IMR-90 (cell line): ENCODE results near the gene GPR158. TPM values are rescaled to one million over a fixed set of nuclear protein-coding genes. Genes with fewer than 3 reads are reported as not detected.

Experiments used
- ATAC-seq: fragments of 200-7000 bp; cut with Tn5 transposase; 2 replicates; pipeline ENCODE4 v1.9.1; 2020; ENCODE audit warnings: low read depth, mild to moderate bottlenecking, moderate library complexity
- BruUV-seq: library from RNA; stranded (reverse); fragments of 400-500 nt; replicated peaks from 2 replicates; lab custom pipeline; 2021; lab: Mats Ljungman, UMichigan
- CTCF ChIA-PET: fragments of 300-600 bp; formaldehyde crosslinking; extraction: SDS; loops from one replicate; lab custom pipeline; 2021; ENCODE audit warnings: antibody characterized with exemption; lab: Yijun Ruan, JAX
- POLR2A ChIA-PET: fragments of 300-600 bp; sonication (Branson Sonifier 250); formaldehyde crosslinking; loops from one replicate; lab custom pipeline; 2022; ENCODE audit warnings: antibody characterized with exemption; ENCODE audit not compliant: unreplicated experiment; lab: Charles Lee
- DNase-seq: peaks from one replicate; pipeline ENCODE4 v3.0.0; 2013
- H2AFZ ChIP-seq: replicated peaks from 2 replicates; pipeline ENCODE3; 2013; ENCODE audit warnings: low read length, mild to moderate bottlenecking; ENCODE audit not compliant: poor library complexity
- H2AK5ac ChIP-seq: 2 replicates; pipeline ENCODE4 v1.6.1; 2013; ENCODE audit warnings: low read depth, low read length, inconsistent platforms
- H2AK9ac ChIP-seq: replicated peaks from 2 replicates; pipeline ENCODE3; 2013; ENCODE audit warnings: mild to moderate bottlenecking, low read depth, low read length, moderate library complexity; ENCODE audit not compliant: poor library complexity
- H2BK120ac ChIP-seq: 2 replicates; pipeline ENCODE4 v1.6.1; 2013; ENCODE audit warnings: low read depth, low read length, inconsistent platforms
- H2BK15ac ChIP-seq: 3 replicates; pipeline ENCODE4 v1.6.1; 2013; ENCODE audit warnings: low read depth, low read length, inconsistent platforms
- H2BK20ac ChIP-seq: 2 replicates; pipeline ENCODE4 v1.6.1; 2013; ENCODE audit warnings: low read depth, mild to moderate bottlenecking, inconsistent platforms, low read length, moderate library complexity
- H2BK5ac ChIP-seq: 2 replicates; pipeline ENCODE4 v1.6.1; 2013; ENCODE audit warnings: mild to moderate bottlenecking, low read depth, low read length, inconsistent platforms; ENCODE audit not compliant: poor library complexity, severe bottlenecking
- H3K14ac ChIP-seq: replicated peaks from 2 replicates; pipeline ENCODE4 v1.6.1; 2013; ENCODE audit warnings: low read depth, low read length, inconsistent platforms
- H3K18ac ChIP-seq: 2 replicates; pipeline ENCODE4 v1.6.1; 2013; ENCODE audit warnings: low read depth, low read length, control low read depth
- H3K23ac ChIP-seq: 2 replicates; pipeline ENCODE4 v1.6.1; 2013; ENCODE audit warnings: low read depth, low read length, inconsistent platforms
- H3K27ac ChIP-seq: 2 replicates; pipeline ENCODE4 v1.5.1; 2013; ENCODE audit warnings: mild to moderate bottlenecking, control low read depth, low read length; ENCODE audit not compliant: insufficient read depth
- H3K27me3 ChIP-seq: 2 replicates; pipeline ENCODE4 v1.6.1; 2013; ENCODE audit warnings: low read length; ENCODE audit not compliant: control insufficient read depth, insufficient read depth
- H3K36me3 ChIP-seq: 2 replicates; pipeline ENCODE4 v1.6.1; 2013; ENCODE audit warnings: low read length, mixed read lengths; ENCODE audit not compliant: control insufficient read depth, insufficient read depth
- H3K4ac ChIP-seq: 2 replicates; pipeline ENCODE4 v1.6.1; 2013; ENCODE audit warnings: low read depth, low read length, inconsistent platforms
- H3K4me1 ChIP-seq: 2 replicates; pipeline ENCODE4 v1.6.1; 2013; ENCODE audit warnings: low read length, mixed read lengths; ENCODE audit not compliant: control insufficient read depth, insufficient read depth
- H3K4me2 ChIP-seq: 2 replicates; pipeline ENCODE4 v1.6.1; 2013; ENCODE audit warnings: low read depth, mild to moderate bottlenecking, control low read depth, low read length, moderate library complexity
- H3K4me3 ChIP-seq: 2 replicates; pipeline ENCODE4 v1.5.1; 2013; ENCODE audit warnings: low read depth, mild to moderate bottlenecking, control low read depth, low read length, moderate library complexity; ENCODE audit not compliant: insufficient read depth
- H3K56ac ChIP-seq: 2 replicates; pipeline ENCODE4 v1.6.1; 2013; ENCODE audit warnings: low read length, inconsistent platforms; ENCODE audit not compliant: insufficient read depth; ENCODE audit errors: extremely low read depth
- H3K79me1 ChIP-seq, 2 experiments: 2 replicates each; pipeline ENCODE4 v1.6.1; 2013; ENCODE audit warnings: low read length in 2 of 2, inconsistent platforms in 1 of 2, low read depth in 1 of 2
- H3K9ac ChIP-seq: 2 replicates; pipeline ENCODE4 v1.6.1; 2013; ENCODE audit warnings: low read depth, low read length, control low read depth
- H3K9me1 ChIP-seq: 2 replicates; pipeline ENCODE4 v1.6.1; 2013; ENCODE audit warnings: low read length, inconsistent platforms; ENCODE audit not compliant: insufficient read depth
- H3K9me3 ChIP-seq: 2 replicates; pipeline ENCODE4 v1.6.1; 2013; ENCODE audit warnings: low read length; ENCODE audit not compliant: control insufficient read depth, insufficient read depth
- H4K20me1 ChIP-seq: 2 replicates; pipeline ENCODE4 v1.6.1; 2013; ENCODE audit warnings: low read length, inconsistent platforms; ENCODE audit not compliant: insufficient read depth
- H4K5ac ChIP-seq: 2 replicates; pipeline ENCODE4 v1.6.1; 2013; ENCODE audit warnings: mild to moderate bottlenecking, low read depth, low read length, control low read depth
- H4K8ac ChIP-seq, 2 experiments: 2 replicates each; pipeline ENCODE4 v1.6.1; 2013; ENCODE audit warnings: low read depth in 2 of 2, low read length in 2 of 2, control low read depth in 1 of 2, inconsistent platforms in 1 of 2
- H4K91ac ChIP-seq: 2 replicates; pipeline ENCODE4 v1.6.1; 2013; ENCODE audit warnings: low read depth, low read length, inconsistent platforms; ENCODE audit not compliant: insufficient read depth
- BHLHE40 ChIP-seq: fragments of 150-350 bp; IDR thresholded peaks from 2 replicates; pipeline ENCODE4 v1.6.1; 2016; ENCODE audit warnings: mild to moderate bottlenecking, low read depth, low read length
- CEBPB ChIP-seq: IDR thresholded peaks from 2 replicates; pipeline ENCODE4 v1.6.1; 2012; ENCODE audit warnings: low read depth, low read length, improper control_type of control experiment
- CHD1 ChIP-seq: IDR thresholded peaks from 2 replicates; pipeline ENCODE4 v1.6.1; 2012; ENCODE audit warnings: low read depth, low read length, improper control_type of control experiment
- ELK1 ChIP-seq: fragments of 150-350 bp; IDR thresholded peaks from 2 replicates; pipeline ENCODE4 v1.6.1; 2016; ENCODE audit warnings: low read depth, mild to moderate bottlenecking, low read length, moderate library complexity, borderline replicate concordance
- FOS ChIP-seq: fragments of 150-350 bp; IDR thresholded peaks from 2 replicates; pipeline ENCODE4 v1.6.1; 2016; ENCODE audit warnings: low read depth, low read length
- MAFK ChIP-seq: IDR thresholded peaks from 2 replicates; pipeline ENCODE4 v1.6.1; 2012; ENCODE audit warnings: low read depth, low read length, improper control_type of control experiment
- MAZ ChIP-seq: IDR thresholded peaks from 2 replicates; pipeline ENCODE4 v1.6.1; 2012; ENCODE audit warnings: low read depth, mild to moderate bottlenecking, low read length, improper control_type of control experiment, moderate library complexity, borderline replicate concordance
- MXI1 ChIP-seq: IDR thresholded peaks from 2 replicates; pipeline ENCODE4 v1.6.1; 2012; ENCODE audit warnings: low read depth, mild to moderate bottlenecking, low read length, moderate library complexity, borderline replicate concordance
- NFE2L2 ChIP-seq: fragments of 150-350 bp; IDR thresholded peaks from 2 replicates; pipeline ENCODE4 v1.6.1; 2016; ENCODE audit warnings: low read depth, mild to moderate bottlenecking, low read length
- POLR2A ChIP-seq: IDR thresholded peaks from 2 replicates; pipeline ENCODE4 v1.6.1; 2012; ENCODE audit warnings: mild to moderate bottlenecking, low read depth, low read length
- RAD21 ChIP-seq: IDR thresholded peaks from 2 replicates; pipeline ENCODE4 v1.6.1; 2012; ENCODE audit warnings: low read length, improper control_type of control experiment
- RCOR1 ChIP-seq: IDR thresholded peaks from 2 replicates; pipeline ENCODE4 v1.6.1; 2012; ENCODE audit warnings: mild to moderate bottlenecking, low read length, improper control_type of control experiment; ENCODE audit not compliant: insufficient replicate concordance
- RFX5 ChIP-seq: IDR thresholded peaks from 2 replicates; pipeline ENCODE4 v1.8.0; 2012; ENCODE audit warnings: low read depth, mild to moderate bottlenecking, low read length, moderate library complexity
- SMC3 ChIP-seq: fragments of 150-350 bp; IDR thresholded peaks from 2 replicates; pipeline ENCODE4 v1.6.1; 2016; ENCODE audit warnings: low read depth, mild to moderate bottlenecking, antibody characterized with exemption, low read length, moderate library complexity
- WGBS, 2 experiments: methylation state at CpG; one replicate each; pipeline versions ENCODE4 v1.1.5 to v1.1.7; 2013; ENCODE audit warnings: missing lambda C conversion rate in 2 of 2; ENCODE audit not compliant: insufficient read length in 1 of 2; ENCODE audit errors: extremely low coverage in 2 of 2; 5-methylcytosine and 5-hydroxymethylcytosine counted together
- dilution Hi-C: fragments of 300-500 bp; cut with HindIII; formaldehyde crosslinking; loops from one replicate; pipeline ENCODE4 v1.14.3; 2018; ENCODE audit warnings: low sequenced_read_pairs; ENCODE audit not compliant: unreplicated experiment
- in situ Hi-C: fragments of 300-500 bp; cut with MboI; formaldehyde crosslinking; loops from 3 replicates; pipeline ENCODE4 v1.14.3; 2019; ENCODE audit warnings: low sequenced_read_pairs, inconsistent platforms, mixed read lengths
- intact Hi-C: fragments of 100-400 bp; cut with micrococcal nuclease; formaldehyde crosslinking; loops from 2 replicates; pipeline ENCODE4 v1.10.0; 2022
- polyA plus RNA-seq, 3 experiments: library from polyadenylated mRNA; depleted of rRNA; stranded (reverse); fragments of >200 nt; gene quantifications; 2 replicates each; pipeline ENCODE4 v1.2.3, GENCODE V29; 2012; ENCODE audit warnings: low replicate concordance in 1 of 3
- total RNA-seq: library from RNA; depleted of rRNA; stranded (reverse); fragments of >200 nt; gene quantifications from 2 replicates; pipeline ENCODE4 v1.2.3, GENCODE V29; 2012
- TF ChIP-seq, protein P1 (sequence below): fragments of 150-350 bp; IDR thresholded peaks from 2 replicates; pipeline ENCODE4 v1.6.1; 2017; ENCODE audit warnings: mild to moderate bottlenecking, antibody characterized with exemption, low read length, low read depth
- TF ChIP-seq, protein P2 (sequence below): conservative IDR thresholded peaks from 2 replicates; pipeline ENCODE4 v1.5.1; 2012; ENCODE audit warnings: mild to moderate bottlenecking, low read depth, low read length, improper control_type of control experiment

GPR158 gene
- total and polyA plus RNA-seq, 2 of the 4 experiments (the other 2 are of a cell fraction), result not detected

GRCh38 chr10:25300073-25300472 lies 125.3 kb downstream of the GPR158 start:
- Histone ChIP-seq H4K20me1 (no peaks in the 10 kb centered on the region), H4K5ac (no peak overlapping the region), H3K36me3 (no peaks in the 10 kb centered on the region), H2BK120ac (no peak overlapping the region), H2BK15ac (no peak overlapping the region), H3K56ac (no peak overlapping the region), H3K4me3 (no peak overlapping the region), H3K4me2 (no peak overlapping the region), H4K91ac (no peak overlapping the region), H3K9me1 (no peaks in the 10 kb centered on the region), H3K9ac (no peak overlapping the region), H2AFZ (no peak overlapping the region), H3K27me3 (no peaks in the 10 kb centered on the region), H3K27ac (no peak overlapping the region), H3K18ac (no peak overlapping the region), H3K14ac (no peak overlapping the region), H2AK5ac (no peak overlapping the region), H3K23ac (no peak overlapping the region), H3K79me1 (no peaks in the 10 kb centered on the region), H2BK20ac (no peak overlapping the region), H3K4me1 (no peaks in the 10 kb centered on the region), H3K9me3 (peaks cover 4% of the 10 kb centered on the region), H2AK9ac (no peak overlapping the region), H3K4ac (no peak overlapping the region), H4K8ac (no peak overlapping the region), H2BK5ac (no peak overlapping the region)
- ChIA-PET CTCF (no interaction called here), POLR2A (no interaction called here)
- intact Hi-C loops (no loop called here), in situ Hi-C loops (no loop called here), dilution Hi-C loops (no loop called here)
- BruUV-seq, result no TSS peak
- TF ChIP-seq CHD1 (no peak), FOS (no peak), MAFK (no peak), ELK1 (no peak), NFE2L2 (no peak), BHLHE40 (no peak), RAD21 (no peak), RCOR1 (no peak), MAZ (no peak), POLR2A (no peak), RFX5 (no peak), MXI1 (no peak), CEBPB (no peak), SMC3 (no peak)
- TF ChIP-seq, protein P1, sequence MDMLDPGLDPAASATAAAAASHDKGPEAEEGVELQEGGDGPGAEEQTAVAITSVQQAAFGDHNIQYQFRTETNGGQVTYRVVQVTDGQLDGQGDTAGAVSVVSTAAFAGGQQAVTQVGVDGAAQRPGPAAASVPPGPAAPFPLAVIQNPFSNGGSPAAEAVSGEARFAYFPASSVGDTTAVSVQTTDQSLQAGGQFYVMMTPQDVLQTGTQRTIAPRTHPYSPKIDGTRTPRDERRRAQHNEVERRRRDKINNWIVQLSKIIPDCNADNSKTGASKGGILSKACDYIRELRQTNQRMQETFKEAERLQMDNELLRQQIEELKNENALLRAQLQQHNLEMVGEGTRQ, result no peak
- TF ChIP-seq, protein P2, sequence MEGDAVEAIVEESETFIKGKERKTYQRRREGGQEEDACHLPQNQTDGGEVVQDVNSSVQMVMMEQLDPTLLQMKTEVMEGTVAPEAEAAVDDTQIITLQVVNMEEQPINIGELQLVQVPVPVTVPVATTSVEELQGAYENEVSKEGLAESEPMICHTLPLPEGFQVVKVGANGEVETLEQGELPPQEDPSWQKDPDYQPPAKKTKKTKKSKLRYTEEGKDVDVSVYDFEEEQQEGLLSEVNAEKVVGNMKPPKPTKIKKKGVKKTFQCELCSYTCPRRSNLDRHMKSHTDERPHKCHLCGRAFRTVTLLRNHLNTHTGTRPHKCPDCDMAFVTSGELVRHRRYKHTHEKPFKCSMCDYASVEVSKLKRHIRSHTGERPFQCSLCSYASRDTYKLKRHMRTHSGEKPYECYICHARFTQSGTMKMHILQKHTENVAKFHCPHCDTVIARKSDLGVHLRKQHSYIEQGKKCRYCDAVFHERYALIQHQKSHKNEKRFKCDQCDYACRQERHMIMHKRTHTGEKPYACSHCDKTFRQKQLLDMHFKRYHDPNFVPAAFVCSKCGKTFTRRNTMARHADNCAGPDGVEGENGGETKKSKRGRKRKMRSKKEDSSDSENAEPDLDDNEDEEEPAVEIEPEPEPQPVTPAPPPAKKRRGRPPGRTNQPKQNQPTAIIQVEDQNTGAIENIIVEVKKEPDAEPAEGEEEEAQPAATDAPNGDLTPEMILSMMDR, result no peak
- no peak for DNase-seq
- 67% methylated on average over 1 of the region's 2 CpGs; no CpG with 5 or more reads in 1 of the 2 experiments for WGBS, 2 experiments
- no peak for ATAC-seq
